Small intestine (tissue), 4 donors: ENCODE results near the gene ACTRT3. TPM values are rescaled to one million over a fixed set of nuclear protein-coding genes. Genes with fewer than 3 reads are reported as not detected.

Experiments used
- polyA plus RNA-seq, 4 donors: library from polyadenylated mRNA; stranded (reverse) in 3 of 4; unstranded in 1 of 4; fragments of 200-250 nt in 3 of 4; fragments of 120-200 nt in 1 of 4; gene quantifications; one replicate each; pipeline versions ENCODE4 v1.2.1 to v1.2.3, GENCODE V29; 2013
- donor health status: healthy with polysubstance abuse.
- donor health status: Bipolar disorder and iron deficiency.
- donor health status: healthy.

The ACTRT3 gene
- polyA plus RNA-seq, 4 donors = 1.3 to 13.6 (median 1.7) TPM

Other genes starting within 250 kb of the ACTRT3 start
- gene MECOM, start 105.8 kb downstream of the ACTRT3 start, polyA plus RNA-seq = 10 to 100 TPM; 11.1 to 29.2 (median 24.7) TPM
- under 1 TPM in 2 of 4 donors, not detected in 2; 0.48 to 0.87 TPM for gene TERC, start 4.5 kb downstream of the ACTRT3 start, polyA plus RNA-seq
- 10 to 100 TPM in 3 of 4 donors, 1 to 10 TPM in 1; 7.5 to 17.5 (median 10.9) TPM for gene MYNN, start 3.8 kb upstream of the ACTRT3 start, polyA plus RNA-seq
- under 1 TPM in 1 of 4 donors, not detected in 3; 0.13 TPM for gene LRRIQ4, start 43.3 kb upstream of the ACTRT3 start, polyA plus RNA-seq
- 1 to 10 TPM in 2 of 4 donors, under 1 TPM in 1, not detected in 1; 0.94 to 2.2 (median 1.2) TPM for gene LRRC34, start 43.3 kb upstream of the ACTRT3 start, polyA plus RNA-seq
- gene LRRC31, start 100.4 kb upstream of the ACTRT3 start, polyA plus RNA-seq = 10 to 100 TPM in 2 of 4 donors, 1 to 10 TPM in 2; 6.8 to 26.4 (median 14.6) TPM
- gene SAMD7, start 142.0 kb upstream of the ACTRT3 start, polyA plus RNA-seq = not detected
- gene SEC62, start 197.2 kb upstream of the ACTRT3 start, polyA plus RNA-seq = 10 to 100 TPM; 38.7 to 96.7 (median 60.1) TPM